Smooth muscle cell (in vitro differentiated cells): ENCODE measurements around the gene NLRP12. TPM values are rescaled to one million over a fixed set of nuclear protein-coding genes. Genes with fewer than 3 reads are reported as not detected.
"Not testable (repeated sequence)": the region's sequence is repeated elsewhere in the genome, so short reads cannot be mapped to it uniquely, and the experiment has no call there.

Source experiments
- DNase-seq: peaks from one replicate; lab custom pipeline; 2025; ENCODE audit not compliant: unreplicated experiment; lab: John Stamatoyannopoulos, UW
- H2AFZ ChIP-seq: fragments of 200-600 bp; sonication (generic); 2 replicates; pipeline ENCODE4 v1.6.0; 2016; ENCODE audit warnings: antibody characterized with exemption, low read depth, mild to moderate bottlenecking
- H3F3A ChIP-seq: fragments of 200-600 bp; sonication (generic); 2 replicates; pipeline ENCODE4 v1.6.0; 2017; ENCODE audit warnings: antibody characterized with exemption, low read depth
- H3K27ac ChIP-seq: fragments of 200-600 bp; sonication (generic); 2 replicates; pipeline ENCODE4 v1.5.1; 2016; ENCODE audit warnings: low read depth, mild to moderate bottlenecking
- H3K27me3 ChIP-seq: fragments of 200-600 bp; sonication (generic); 2 replicates; pipeline ENCODE4 v1.6.1; 2016; ENCODE audit warnings: low read depth, mild to moderate bottlenecking
- H3K36me3 ChIP-seq: fragments of 200-600 bp; sonication (generic); 2 replicates; pipeline ENCODE4 v1.5.1; 2016; ENCODE audit warnings: low read depth
- H3K4me1 ChIP-seq: fragments of 200-600 bp; sonication (generic); 2 replicates; pipeline ENCODE4 v1.5.1; 2016; ENCODE audit warnings: low read depth
- H3K4me2 ChIP-seq: fragments of 200-600 bp; sonication (generic); 2 replicates; pipeline ENCODE4 v1.6.0; 2016; ENCODE audit warnings: mild to moderate bottlenecking
- H3K4me3 ChIP-seq: fragments of 200-600 bp; sonication (generic); 2 replicates; pipeline ENCODE4 v1.5.1; 2016; ENCODE audit warnings: mild to moderate bottlenecking
- H3K79me2 ChIP-seq: fragments of 200-600 bp; sonication (generic); 2 replicates; pipeline ENCODE4 v1.6.0; 2016; ENCODE audit warnings: low read depth, mild to moderate bottlenecking
- H3K9ac ChIP-seq: fragments of 200-600 bp; sonication (generic); 2 replicates; pipeline ENCODE4 v1.6.0; 2016; ENCODE audit warnings: low read depth
- H3K9me3 ChIP-seq: fragments of 200-600 bp; sonication (generic); replicated peaks from 2 replicates; pipeline ENCODE4 v1.5.1; 2016; ENCODE audit warnings: low read depth
- H4K20me1 ChIP-seq: fragments of 200-600 bp; sonication (generic); 2 replicates; pipeline ENCODE4 v1.6.0; 2016; ENCODE audit warnings: low read depth
- WGBS: methylation state at CpG from one replicate; pipeline ENCODE4 v1.1.7; 2016; ENCODE audit warnings: low lambda C conversion rate; 5-methylcytosine and 5-hydroxymethylcytosine counted together
- microRNA counts: library from miRNA; unstranded; fragments of <30 nt; microRNA quantifications from one replicate; lab custom pipeline; 2016
- microRNA-seq: library from miRNA; unstranded; fragments of <30 nt; microRNA quantifications from one replicate; pipeline ENCODE4, GENCODE V29; 2016; ENCODE audit warnings: borderline number of aligned reads
- polyA plus RNA-seq: library from polyadenylated mRNA; unstranded; fragments of >200 nt; fragmentation: Nextera tagmentation; extraction: Ambion mirVana; gene quantifications from 2 replicates; pipeline ENCODE4 v1.2.1, GENCODE V29; 2016
- small RNA-seq: library from RNA; depleted of rRNA; stranded (forward); fragments of <200 nt; gene quantifications from one replicate; pipeline ENCODE3, GENCODE V24; 2014
- total RNA-seq: library from RNA; depleted of rRNA; stranded (reverse); fragments of >200 nt; gene quantifications from 2 replicates; pipeline ENCODE4 v1.2.3, GENCODE V29; 2014
- TF ChIP-seq, protein P1 (sequence below): fragments of 200-600 bp; sonication (generic); IDR thresholded peaks from 2 replicates; pipeline ENCODE4 v1.5.1; 2017; ENCODE audit warnings: borderline replicate concordance, mild to moderate bottlenecking, antibody characterized with exemption; ENCODE audit not compliant: insufficient read depth, poor library complexity, severe bottlenecking

NLRP12 gene
- total and polyA plus RNA-seq, 2 experiments from 2014 or later, result 0.04 TPM; not detected in 1

DNA sequence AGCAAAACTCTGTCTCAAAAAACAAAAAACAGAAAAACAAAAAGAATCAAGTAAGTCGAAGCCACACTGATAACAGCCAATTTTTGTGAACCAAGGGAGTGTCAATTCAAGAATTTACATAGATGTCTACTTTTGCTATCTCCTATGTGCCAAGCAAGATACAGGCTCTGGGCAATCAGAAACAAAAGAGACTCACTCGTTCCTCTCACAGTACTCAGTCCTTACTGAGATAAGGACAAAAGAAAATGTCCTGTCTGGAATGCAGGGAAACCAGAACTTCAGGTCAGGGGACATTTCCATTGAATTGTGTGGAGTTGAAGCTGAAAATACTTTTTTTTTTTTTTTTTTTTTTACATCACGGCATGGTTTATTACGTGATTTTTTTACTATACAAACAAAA lies 53.0 kb downstream of the NLRP12 start:
- no peak overlapping the region for H2AFZ ChIP-seq
- no peaks in the 10 kb centered on the region for H3K27me3 ChIP-seq
- no peaks in the 10 kb centered on the region for H3K36me3 ChIP-seq
- no peak overlapping the region for H3K4me2 ChIP-seq
- no peak overlapping the region for H3K4me3 ChIP-seq
- no peak for DNase-seq
- no peaks in the 10 kb centered on the region for H3K79me2 ChIP-seq
- no peak overlapping the region for H3K27ac ChIP-seq
- 38% methylated on average over 4 of the region's 4 CpGs for WGBS
- no peaks in the 10 kb centered on the region for H3F3A ChIP-seq
- no peaks in the 10 kb centered on the region for H3K9me3 ChIP-seq
- TF ChIP-seq, protein P1, sequence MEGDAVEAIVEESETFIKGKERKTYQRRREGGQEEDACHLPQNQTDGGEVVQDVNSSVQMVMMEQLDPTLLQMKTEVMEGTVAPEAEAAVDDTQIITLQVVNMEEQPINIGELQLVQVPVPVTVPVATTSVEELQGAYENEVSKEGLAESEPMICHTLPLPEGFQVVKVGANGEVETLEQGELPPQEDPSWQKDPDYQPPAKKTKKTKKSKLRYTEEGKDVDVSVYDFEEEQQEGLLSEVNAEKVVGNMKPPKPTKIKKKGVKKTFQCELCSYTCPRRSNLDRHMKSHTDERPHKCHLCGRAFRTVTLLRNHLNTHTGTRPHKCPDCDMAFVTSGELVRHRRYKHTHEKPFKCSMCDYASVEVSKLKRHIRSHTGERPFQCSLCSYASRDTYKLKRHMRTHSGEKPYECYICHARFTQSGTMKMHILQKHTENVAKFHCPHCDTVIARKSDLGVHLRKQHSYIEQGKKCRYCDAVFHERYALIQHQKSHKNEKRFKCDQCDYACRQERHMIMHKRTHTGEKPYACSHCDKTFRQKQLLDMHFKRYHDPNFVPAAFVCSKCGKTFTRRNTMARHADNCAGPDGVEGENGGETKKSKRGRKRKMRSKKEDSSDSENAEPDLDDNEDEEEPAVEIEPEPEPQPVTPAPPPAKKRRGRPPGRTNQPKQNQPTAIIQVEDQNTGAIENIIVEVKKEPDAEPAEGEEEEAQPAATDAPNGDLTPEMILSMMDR, result no peak
- H3K4me1 ChIP-seq, result peaks cover 3% of the 10 kb centered on the region
- no peaks in the 10 kb centered on the region for H4K20me1 ChIP-seq
- H3K9ac ChIP-seq, result no peak overlapping the region

DNA sequence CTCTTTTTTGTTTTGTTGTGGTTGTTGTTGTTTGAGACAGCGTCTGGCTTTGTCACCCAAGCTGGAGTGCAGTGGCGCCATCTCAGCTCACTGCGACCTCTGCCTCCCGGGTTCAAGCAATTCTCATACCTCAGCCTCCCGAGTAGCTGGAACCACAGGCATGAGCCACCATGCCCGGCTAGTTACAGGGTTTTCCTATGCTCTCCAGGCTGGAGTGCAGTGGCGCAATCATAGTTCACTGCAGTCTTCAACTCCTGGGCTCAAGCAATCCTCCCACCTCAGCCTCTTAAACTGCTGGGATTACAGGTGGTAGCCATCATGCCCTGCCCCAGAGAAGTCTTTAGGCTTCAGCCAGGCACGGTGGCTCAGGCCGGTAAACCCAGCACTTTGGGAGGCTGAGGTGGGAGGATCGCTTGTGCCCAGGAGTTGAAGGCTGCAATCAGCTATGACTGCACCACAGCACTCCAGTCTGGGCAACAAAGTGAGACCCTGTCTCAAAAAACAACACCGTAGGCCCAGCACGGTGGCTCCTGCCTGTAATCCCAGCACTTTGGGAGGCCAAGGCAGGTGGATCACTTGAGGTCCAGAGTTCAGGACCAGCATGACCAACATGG lies 54.3 kb downstream of the NLRP12 start:
- DNase-seq, H3K4me3 ChIP-seq, H3K36me3 ChIP-seq, H3K9me3 ChIP-seq, H4K20me1 ChIP-seq, H3K79me2 ChIP-seq, H2AFZ ChIP-seq, H3K9ac ChIP-seq, H3K4me2 ChIP-seq, H3K27me3 ChIP-seq, H3F3A ChIP-seq, H3K27ac ChIP-seq, H3K4me1 ChIP-seq: not testable (repeated sequence)
- 93% methylated on average over 12 of the region's 12 CpGs for WGBS

DNA sequence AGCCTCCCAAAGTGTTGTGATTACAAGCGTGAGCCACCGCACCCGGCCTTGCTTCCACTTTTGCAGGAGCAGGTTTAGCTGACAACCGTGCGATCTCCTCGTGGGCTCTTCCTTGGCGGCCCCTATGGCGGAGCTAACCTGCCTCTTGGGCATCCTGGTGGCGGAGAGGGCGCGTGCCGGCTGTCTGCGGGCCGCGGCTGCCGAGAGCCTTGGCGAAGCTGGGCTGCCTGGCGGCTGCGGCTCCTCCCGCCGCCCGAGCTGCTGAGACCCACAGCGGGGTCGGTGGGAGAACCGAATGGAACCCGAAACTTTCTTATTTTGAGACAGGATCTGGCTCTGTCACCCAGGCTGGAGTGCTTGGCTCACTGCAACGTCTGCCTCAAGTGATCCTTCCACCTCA lies 55.7 kb downstream of the NLRP12 start:
- DNase-seq, result no peak

DNA sequence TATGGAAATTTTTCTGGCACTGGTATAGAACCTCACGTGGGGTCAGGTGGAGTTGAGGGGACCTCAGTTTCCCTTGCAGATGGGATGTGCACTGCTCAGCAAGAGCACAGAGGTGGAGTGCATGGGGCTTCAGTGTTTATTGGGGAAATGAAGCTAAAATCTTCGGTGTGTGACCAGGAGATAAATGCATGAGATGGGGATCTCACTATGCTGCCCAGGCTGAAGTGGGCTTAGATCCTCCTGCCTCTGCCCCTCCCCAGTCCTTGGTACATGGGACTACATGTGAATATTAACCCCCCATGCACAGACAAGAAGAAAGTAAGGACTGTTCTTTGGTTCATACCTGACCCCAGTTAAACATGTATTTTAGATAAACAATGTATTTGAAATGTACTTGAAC lies 65.1 kb downstream of the NLRP12 start:
- H3K4me1 ChIP-seq, H3K9me3 ChIP-seq, H2AFZ ChIP-seq, H3K36me3 ChIP-seq, DNase-seq, H3K4me2 ChIP-seq, H3K27me3 ChIP-seq, H3K4me3 ChIP-seq, H3K9ac ChIP-seq, H3K27ac ChIP-seq, H3K79me2 ChIP-seq, H4K20me1 ChIP-seq, H3F3A ChIP-seq: not testable (repeated sequence)
- 88% methylated on average over 2 of the region's 2 CpGs for WGBS

More for the DNA sequence above, 55.7 kb downstream of the NLRP12 start:
- Histone ChIP-seq H3K9ac (no peak overlapping the region), H3K4me1 (peaks cover 3% of the 10 kb centered on the region), H2AFZ (no peak overlapping the region), H3K4me3 (no peak overlapping the region), H3F3A (no peaks in the 10 kb centered on the region), H3K79me2 (no peaks in the 10 kb centered on the region), H3K27ac (no peak overlapping the region), H3K36me3 (no peaks in the 10 kb centered on the region), H3K27me3 (no peaks in the 10 kb centered on the region), H4K20me1 (no peaks in the 10 kb centered on the region), H3K4me2 (no peak overlapping the region), H3K9me3 (no peaks in the 10 kb centered on the region)
- 97% methylated on average over 27 of the region's 27 CpGs for WGBS
- TF ChIP-seq, protein P1, result no peak

MicroRNAs within 50 kb of the gene (microRNA counts, 767-probe panel; counts per million panel counts)
- microRNA hsa-miR-371a-3p (lab: Ali Mortazavi, UCI) (183 counts per million), microRNA hsa-miR-371a-5p (lab: Ali Mortazavi, UCI) (183 counts per million), microRNA hsa-miR-371b-3p (lab: Ali Mortazavi, UCI) (183 counts per million), microRNA hsa-miR-371b-5p (lab: Ali Mortazavi, UCI) (183 counts per million), microRNA hsa-miR-372 (lab: Ali Mortazavi, UCI) (183 counts per million), microRNA hsa-miR-373-3p (lab: Ali Mortazavi, UCI) (183 counts per million), microRNA hsa-miR-516a-3p (lab: Ali Mortazavi, UCI) (183 counts per million), microRNA hsa-miR-516a-5p (lab: Ali Mortazavi, UCI) (183 counts per million), microRNA hsa-miR-522-3p (lab: Ali Mortazavi, UCI) (183 counts per million)

Small RNA genes within 50 kb of the gene (microRNA-seq; reads per million reads assigned to microRNA genes)
- not detected for gene MIR1283-2
- gene MIR371A, result not detected
- 219 reads per million, percentile 65 among the genes with 10 or more reads in this experiment for gene MIR372
- 72.5 reads per million, percentile 50 among the genes with 10 or more reads in this experiment for gene MIR373
- gene MIR516A1, result not detected
- not detected for gene MIR516A2
- gene MIR519A1, result 67.2 reads per million, percentile 49 among the genes with 10 or more reads in this experiment
- gene MIR521-1, result not detected
- 231 reads per million, percentile 66 among the genes with 10 or more reads in this experiment for gene MIR522
- gene MIR527, result 3.5 reads per million

Small RNA genes within 50 kb of the gene (small RNA-seq; reads per million reads assigned to genes)
- gene AC008753.1 (0.11 reads per million), gene MIR1283-2 (not detected), gene MIR371A (not detected), gene MIR372 (not detected), gene MIR373 (6.9 reads per million, percentile 71 among the genes with 10 or more reads in this experiment), gene MIR516A1 (not detected), gene MIR516A2 (not detected), gene MIR519A1 (not detected), gene MIR521-1 (0.13 reads per million), gene MIR527 (not detected), gene RNU6-1041P (not detected), gene RNU6-165P (not detected), gene RNU6-751P (not detected), gene RNU6-982P (not detected)

Other genes starting within 250 kb of the NLRP12 start
- not detected in 2 replicates for gene DPRX, start 192.3 kb downstream of the NLRP12 start, total RNA-seq
- gene DPRX, start 192.3 kb downstream of the NLRP12 start, polyA plus RNA-seq, result not detected in 2 replicates
- 83.8 and 97.6 TPM in 2 replicates for gene MYADM, start 43.6 kb upstream of the NLRP12 start, total RNA-seq
- 193 and 247 TPM in 2 replicates for gene MYADM, start 43.6 kb upstream of the NLRP12 start, polyA plus RNA-seq
- gene PRKCG, start 57.9 kb upstream of the NLRP12 start, total RNA-seq, result 0.18 TPM in 1 of 2 replicates, not detected in the other
- 0.51 and 0.59 TPM in 2 replicates for gene PRKCG, start 57.9 kb upstream of the NLRP12 start, polyA plus RNA-seq
- 2.3 and 6.1 TPM in 2 replicates for gene CACNG7, start 85.0 kb upstream of the NLRP12 start, total RNA-seq
- gene CACNG7, start 85.0 kb upstream of the NLRP12 start, polyA plus RNA-seq, result 0.59 and 1.3 TPM in 2 replicates
- gene CACNG8, start 138.6 kb upstream of the NLRP12 start, total RNA-seq, result 0.04 and 0.31 TPM in 2 replicates
- gene CACNG8, start 138.6 kb upstream of the NLRP12 start, polyA plus RNA-seq, result 0.03 and 0.19 TPM in 2 replicates
- 0.13 TPM in 1 of 2 replicates, not detected in the other for gene CACNG6, start 167.3 kb upstream of the NLRP12 start, total RNA-seq
- not detected in 2 replicates for gene CACNG6, start 167.3 kb upstream of the NLRP12 start, polyA plus RNA-seq
- gene VSTM1, start 239.6 kb upstream of the NLRP12 start, total RNA-seq, result not detected in 2 replicates
- not detected in 2 replicates for gene VSTM1, start 239.6 kb upstream of the NLRP12 start, polyA plus RNA-seq